ENCODE results near the gene CEP63. TPM values are rescaled to one million over a fixed set of nuclear protein-coding genes. Genes with fewer than 3 reads are reported as not detected.
"Not testable (repeated sequence)": the region's sequence is repeated elsewhere in the genome, so short reads cannot be mapped to it uniquely, and the experiment has no call there.

CEP63 gene
- polyA plus RNA-seq, 4 donors = 24.9 to 36.5 (median 33.5) TPM

GRCh38 chr3:134505485-134505884, 19.6 kb downstream of the CEP63 start:
- DNase-seq (ENCODE audit: low read depth in 4 of 4, low spot score in 3 of 4) = no peak

- no peak for DNase-seq (ENCODE audit: low read depth in 4 of 4, low spot score in 3 of 4)
Observed at GRCh38 chr3:134511500-134511899, 25.6 kb downstream of the CEP63 start.

DNA sequence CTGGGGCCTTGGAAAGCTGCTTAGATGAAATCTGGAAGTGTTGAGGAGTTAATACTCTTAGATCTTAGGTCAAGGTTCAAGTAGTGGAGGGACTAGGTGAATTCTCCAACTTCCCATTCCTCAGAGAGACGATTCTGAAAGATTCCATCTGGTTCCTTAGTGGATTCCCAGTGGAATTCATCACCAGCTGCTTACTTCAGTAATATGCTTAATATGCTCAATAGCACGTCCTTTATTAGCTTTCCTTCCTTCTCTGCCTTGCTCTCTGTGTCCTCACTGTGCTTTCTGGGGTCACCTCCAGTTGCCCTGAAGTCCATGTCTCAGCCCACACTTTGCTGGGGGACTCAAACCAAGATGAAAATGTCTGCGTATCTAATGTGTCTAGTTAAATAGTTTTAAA, 31.0 kb downstream of the CEP63 start:
- no peak for DNase-seq (ENCODE audit: low read depth in 4 of 4, low spot score in 3 of 4)

DNA sequence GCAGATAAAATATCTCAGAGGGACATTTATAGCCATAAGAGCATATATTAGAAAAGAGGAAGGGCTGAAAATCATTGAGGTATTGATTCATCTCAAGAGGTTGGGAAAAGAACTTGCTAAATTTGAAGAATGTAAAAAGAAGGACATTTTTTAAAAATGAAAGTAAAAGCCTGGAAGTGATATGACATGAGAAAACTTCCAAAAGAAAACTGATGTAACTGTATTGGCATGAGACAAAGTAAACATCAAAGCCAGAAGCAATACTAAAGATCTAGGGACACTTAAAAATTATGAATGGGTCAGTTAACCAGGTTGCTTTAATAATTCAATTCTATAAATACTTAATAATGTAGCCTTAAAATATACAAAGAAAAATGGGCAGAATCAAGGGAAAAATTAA, 31.9 kb downstream of the CEP63 start:
- no peak for DNase-seq (ENCODE audit: low read depth in 4 of 4, low spot score in 3 of 4)

DNA sequence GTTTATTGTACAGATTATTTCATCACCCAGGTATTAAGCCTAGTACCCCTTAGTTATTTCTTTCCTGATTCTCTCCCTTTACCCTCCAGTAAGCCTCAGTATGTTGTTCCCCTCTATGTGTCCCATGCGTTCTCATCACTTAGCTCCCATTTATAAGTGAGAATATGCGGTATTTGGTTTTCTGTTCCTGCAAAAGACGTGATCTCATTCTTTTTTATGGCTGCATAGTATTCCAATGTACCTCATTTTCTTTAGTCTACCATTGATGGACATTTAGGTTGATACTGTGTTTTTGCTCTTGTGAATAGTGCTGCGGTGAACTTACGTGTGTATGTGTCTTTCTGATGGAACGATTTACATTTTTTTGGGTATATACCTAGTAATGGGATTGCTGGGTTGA, 36.7 kb downstream of the CEP63 start:
- DNase-seq (ENCODE audit: low read depth in 4 of 4, low spot score in 3 of 4) = no peak

GRCh38 chr3:134525293-134525692, 39.4 kb downstream of the CEP63 start:
- no peak for DNase-seq (ENCODE audit: low read depth in 4 of 4, low spot score in 3 of 4)

DNA sequence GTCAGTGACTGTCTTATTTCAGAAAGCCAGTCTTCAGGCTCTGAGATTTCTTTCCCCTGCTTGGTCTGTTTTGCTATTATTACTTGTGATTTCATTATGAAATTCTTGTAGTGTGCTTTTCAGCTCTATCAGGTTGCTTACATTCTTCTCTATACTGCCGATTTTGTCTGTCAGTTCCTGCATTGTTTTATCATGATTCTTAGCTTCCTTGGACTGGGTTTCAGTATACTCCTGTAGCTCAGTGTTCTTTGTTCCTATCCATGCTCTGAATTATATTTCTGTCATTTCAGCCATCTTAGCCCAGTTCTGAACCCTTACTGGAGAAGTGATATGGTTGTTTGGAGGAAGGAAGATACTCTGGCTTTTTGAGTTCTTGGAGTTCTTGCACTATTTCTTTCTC, 40.5 kb downstream of the CEP63 start:
- no peak for DNase-seq (ENCODE audit: low read depth in 4 of 4, low spot score in 3 of 4)

DNA sequence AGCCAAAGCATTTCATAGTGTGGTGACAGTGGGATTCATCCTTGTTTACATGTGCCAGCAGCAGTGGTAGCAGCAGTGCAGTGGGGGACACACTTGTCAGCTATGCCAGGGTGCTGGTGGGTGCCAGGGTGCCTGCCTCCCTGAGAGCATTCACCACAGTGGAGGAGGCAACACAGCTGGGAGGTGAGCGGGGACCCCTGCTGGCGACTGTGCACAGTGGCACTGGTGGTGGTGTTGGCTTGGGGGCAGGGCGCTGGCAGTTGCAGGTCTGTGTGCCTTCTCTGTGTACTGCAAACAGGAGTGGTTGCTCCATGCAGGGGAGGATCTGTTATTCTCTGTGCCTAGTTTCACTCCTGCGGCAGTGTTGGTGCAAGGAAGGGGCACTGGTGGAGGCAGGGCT, 41.2 kb downstream of the CEP63 start:
- DNase-seq (ENCODE audit: low read depth in 4 of 4, low spot score in 3 of 4) = no peak

DNA sequence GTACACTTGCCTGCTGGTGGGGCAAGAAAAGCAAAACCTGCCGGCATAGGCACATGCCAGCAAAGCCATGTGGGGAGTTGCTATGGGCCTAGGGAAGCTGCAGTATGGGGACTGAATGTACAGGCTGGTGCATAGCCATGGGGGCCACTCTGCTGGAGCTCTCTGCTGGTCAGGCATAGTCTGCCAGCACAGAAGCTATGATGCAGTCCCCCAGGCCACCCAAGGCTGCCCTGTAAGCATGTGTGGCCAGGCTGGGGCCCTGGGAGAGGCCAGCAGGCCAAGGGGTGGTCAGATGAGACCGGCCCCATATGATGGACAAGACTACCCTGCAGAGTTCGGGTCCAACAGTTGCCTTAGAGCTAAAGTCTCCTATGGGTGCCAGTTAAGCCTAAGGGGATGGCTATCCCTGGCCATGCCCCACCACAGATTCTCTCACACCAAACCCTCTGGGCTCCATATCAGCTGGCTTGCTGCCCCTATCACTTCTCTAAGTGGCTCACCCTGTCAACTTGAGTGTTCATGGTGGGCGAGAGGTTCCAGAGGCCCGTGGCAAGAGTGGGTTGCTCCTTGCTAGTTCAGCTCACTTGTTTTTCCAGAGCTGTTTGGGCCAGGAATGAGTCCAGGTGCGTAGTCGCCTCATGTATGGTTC, 41.8 kb downstream of the CEP63 start:
- no peak for DNase-seq (ENCODE audit: low read depth in 4 of 4, low spot score in 3 of 4)

DNA sequence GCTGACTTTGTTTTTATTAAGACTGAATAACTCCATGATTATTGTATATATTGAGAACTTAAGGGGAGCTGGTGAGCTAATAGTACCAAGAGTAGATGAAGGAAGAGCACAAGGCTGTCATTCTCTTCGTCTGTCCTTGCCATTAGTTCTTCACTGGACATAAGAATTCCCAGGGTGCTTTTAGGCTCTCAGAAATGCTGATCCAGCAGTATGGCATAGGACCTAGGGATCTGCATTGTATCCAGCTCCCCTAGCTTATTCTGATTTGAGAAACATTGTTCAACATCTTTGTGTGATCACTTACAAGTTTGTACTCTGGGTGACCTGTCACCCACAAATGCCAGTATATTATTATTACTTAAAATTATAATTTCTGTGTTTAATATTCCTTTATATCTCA, 47.6 kb downstream of the CEP63 start:
- DNase-seq (ENCODE audit: low read depth in 4 of 4, low spot score in 3 of 4) = no peak

DNA sequence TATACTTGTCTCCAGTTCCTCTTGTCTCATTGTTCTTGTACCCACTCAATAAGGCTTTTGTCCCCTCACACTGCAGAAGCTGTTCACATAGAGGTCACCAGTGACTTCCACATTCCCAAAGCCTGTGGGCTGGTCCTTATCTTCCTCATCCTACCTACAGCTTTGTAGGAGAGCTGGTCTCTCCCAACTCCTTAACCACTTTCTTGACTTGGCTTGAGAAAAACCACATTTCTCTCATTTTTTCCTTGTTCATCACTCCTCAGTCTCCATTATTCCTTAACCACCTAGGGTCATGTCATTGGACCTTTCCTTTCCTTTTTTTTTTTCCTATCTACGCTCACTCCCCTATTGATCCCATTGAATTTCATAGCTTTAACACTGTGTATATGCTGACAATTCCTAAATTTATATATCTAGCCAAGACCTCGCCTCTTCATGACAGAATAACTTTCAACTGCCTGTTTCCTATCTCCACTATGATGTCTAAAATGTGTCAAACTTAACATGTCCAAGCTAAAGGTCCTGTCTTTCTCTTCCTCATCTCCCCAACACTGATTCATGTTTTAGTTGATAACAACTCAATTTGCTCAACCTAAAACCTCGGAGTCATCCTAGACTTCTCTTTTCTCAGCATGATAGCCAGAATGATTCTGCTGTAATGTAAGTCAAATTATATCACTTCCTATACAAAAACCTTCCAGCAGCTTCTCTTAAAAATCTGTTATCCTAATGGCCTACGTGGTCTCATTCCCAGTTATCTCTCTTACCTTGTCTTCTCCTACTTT, 49.5 kb downstream of the CEP63 start:
- DNase-seq (ENCODE audit: low read depth in 4 of 4, low spot score in 3 of 4) = no peak

DNA sequence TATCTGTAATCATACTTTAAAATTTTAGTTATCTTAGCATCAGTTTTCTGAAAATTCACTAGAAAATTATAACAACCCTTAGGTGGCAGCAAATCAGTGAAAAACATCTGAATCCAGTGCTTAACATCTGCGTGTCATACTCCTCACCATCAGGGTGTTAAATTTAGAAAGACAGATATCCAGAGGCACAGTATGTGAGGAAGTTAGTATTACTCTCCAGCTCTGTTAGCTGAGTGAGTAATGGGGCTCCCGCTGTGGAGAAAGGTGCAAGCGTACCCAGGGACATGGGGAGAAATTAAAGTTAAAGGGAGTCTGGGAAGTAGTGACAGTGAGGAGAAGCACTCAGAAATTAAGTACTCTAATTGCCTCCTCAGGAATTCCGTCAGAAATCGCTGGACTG, 50.9 kb downstream of the CEP63 start:
- no peak for DNase-seq (ENCODE audit: low read depth in 4 of 4, low spot score in 3 of 4)

- DNase-seq (ENCODE audit: low read depth in 4 of 4, low spot score in 3 of 4) = no peak
Observed at GRCh38 chr3:134542287-134542958, 56.6 kb downstream of the CEP63 start.

DNA sequence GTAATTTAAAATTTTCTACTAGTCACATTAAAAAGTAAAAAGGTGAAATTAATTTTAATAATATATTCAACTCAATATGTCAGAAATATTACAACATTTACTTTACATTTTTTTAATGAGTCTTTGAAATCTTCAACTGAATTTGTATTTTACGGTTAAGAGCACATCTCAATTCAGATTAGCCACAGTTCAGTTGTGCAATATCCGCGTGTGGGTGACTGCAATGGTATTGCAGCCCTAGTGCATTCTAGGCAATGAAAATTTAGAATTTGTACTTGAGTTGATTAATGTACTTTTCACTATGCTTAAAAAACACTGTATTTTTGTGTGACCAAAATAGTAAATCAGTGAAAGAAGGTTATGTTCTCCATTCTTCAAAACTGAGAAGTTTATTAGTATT, 57.3 kb downstream of the CEP63 start:
- DNase-seq (ENCODE audit: low read depth in 4 of 4, low spot score in 3 of 4) = no peak

DNA sequence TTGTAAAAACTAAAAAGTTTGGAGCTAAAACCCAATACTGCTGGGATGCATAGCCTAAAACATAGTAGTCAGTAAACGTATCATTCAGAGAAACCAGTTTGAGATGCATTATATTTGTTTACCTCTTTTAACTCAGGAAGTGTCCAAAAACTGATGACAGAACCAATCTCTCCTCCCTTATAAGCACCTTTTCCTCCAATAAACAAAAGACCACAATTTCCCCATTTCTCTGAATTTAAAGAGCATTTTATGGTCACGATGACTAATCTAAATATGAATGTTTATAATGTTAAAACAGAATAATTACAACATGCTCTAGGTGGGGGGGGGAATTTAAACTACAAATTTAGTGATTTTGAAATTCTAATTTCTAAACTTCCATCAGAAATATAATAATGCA, 58.5 kb downstream of the CEP63 start:
- no peak for DNase-seq (ENCODE audit: low read depth in 4 of 4, low spot score in 3 of 4)

GRCh38 chr3:134544783-134545182, 58.9 kb downstream of the CEP63 start:
- DNase-seq (ENCODE audit: low read depth in 4 of 4, low spot score in 3 of 4) = not testable (repeated sequence)

DNA sequence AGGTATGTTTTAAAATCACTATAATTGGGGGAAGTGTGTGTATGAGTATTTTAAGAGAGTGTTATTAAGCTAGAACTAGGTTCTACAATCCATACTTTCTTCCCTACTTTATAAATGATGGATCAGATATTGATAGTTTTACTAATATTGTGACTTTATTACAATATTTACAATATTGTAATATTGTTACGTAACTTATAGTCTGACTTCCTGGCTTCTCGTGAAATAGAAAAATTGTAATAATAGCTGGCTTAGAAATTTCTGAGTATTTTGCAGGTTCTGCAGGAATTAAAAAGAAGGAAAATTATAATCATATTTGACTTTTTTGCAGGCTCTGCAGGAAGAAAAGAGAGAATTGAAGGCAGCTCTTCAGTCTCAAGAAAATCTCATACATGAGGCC, 60.0 kb downstream of the CEP63 start:
- no peak for DNase-seq (ENCODE audit: low read depth in 4 of 4, low spot score in 3 of 4)

DNA sequence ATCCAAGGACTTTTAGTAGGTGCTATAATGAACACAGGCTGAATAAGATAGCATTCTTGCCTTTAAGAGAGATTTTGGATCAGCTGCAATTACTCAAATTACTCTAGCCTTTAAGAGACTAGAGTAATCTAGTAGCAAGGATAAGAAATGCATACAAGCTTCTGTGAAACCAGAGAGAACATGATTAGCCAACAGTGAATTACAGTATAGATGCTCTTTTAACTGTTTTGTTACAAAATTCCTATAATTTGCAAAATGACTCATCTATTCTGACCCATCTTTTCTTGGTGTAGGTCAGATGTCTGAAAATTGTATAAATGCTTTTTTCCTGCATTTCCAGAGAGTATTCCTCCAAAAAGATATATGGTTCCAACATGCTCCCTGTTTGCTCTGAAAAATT, 66.9 kb downstream of the CEP63 start:
- no peak for DNase-seq (ENCODE audit: low read depth in 4 of 4, low spot score in 3 of 4)

- DNase-seq (ENCODE audit: low read depth in 4 of 4, low spot score in 3 of 4) = no peak
Observed at GRCh38 chr3:134559591-134559990, 73.7 kb downstream of the CEP63 start.

GRCh38 chr3:134562055-134562454, 76.2 kb downstream of the CEP63 start:
- DNase-seq (ENCODE audit: low read depth in 4 of 4, low spot score in 3 of 4) = no peak

GRCh38 chr3:134563601-134564000, 77.7 kb downstream of the CEP63 start:
- DNase-seq (ENCODE audit: low read depth in 4 of 4, low spot score in 3 of 4) = no peak

- DNase-seq (ENCODE audit: low read depth in 4 of 4, low spot score in 3 of 4) = no peak
Observed at GRCh38 chr3:134564991-134565390, 79.1 kb downstream of the CEP63 start.

All from left renal pelvis (tissue), 4 donors.